B cell (primary cell): ENCODE results near the gene ALS2CL.

Experiments used
- CTCF ChIP-seq: fragments of 200-600 bp; IDR thresholded peaks from one replicate; pipeline ENCODE4 v1.8.0; 2022; ENCODE audit warnings: antibody characterized with exemption, mild to moderate bottlenecking
- EZH2 ChIP-seq: IDR thresholded peaks from 2 replicates; pipeline ENCODE4 v1.6.1; 2012; ENCODE audit warnings: borderline replicate concordance, low read depth, mild to moderate bottlenecking, moderate library complexity, low read length; ENCODE audit not compliant: insufficient read depth, poor library complexity, severe bottlenecking

- TF ChIP-seq CTCF (no peak), EZH2 (no peak)
Observed at GRCh38 chr3:46733026-46733800, 39.7 kb upstream of the ALS2CL start.
